Heart left ventricle (tissue), 16 donors: Measurements from ENCODE around the gene PFKP. TPM values are rescaled to one million over a fixed set of nuclear protein-coding genes. Genes with fewer than 3 reads are reported as not detected.

Experiments used
- ATAC-seq, 4 donors: fragments of 200-7000 bp; cut with Tn5 transposase; one replicate each; pipeline ENCODE4 v1.9.1; 2020 to 2022; ENCODE audit warnings: moderate library complexity in 4 of 4, mild to moderate bottlenecking in 3 of 4, moderate number of reproducible peaks in 1 of 4
- DNase-seq, 5 donors: peaks; one replicate each; pipeline ENCODE4 v3.0.0-alpha.2; 2020
- H3K27ac ChIP-seq, 12 donors: fragments of 200-600 bp; sonication (generic) in 4 of 12; one replicate each; pipeline versions ENCODE4 v1.5.0 to v1.8.0; 2016 to 2022; ENCODE audit warnings: mild to moderate bottlenecking in 2 of 12
- H3K27me3 ChIP-seq, 9 donors: fragments of 200-600 bp; sonication (generic) in 2 of 9; one replicate each; pipeline versions ENCODE4 v1.5.1 to v1.8.0; 2016 to 2022; ENCODE audit warnings: mild to moderate bottlenecking in 3 of 9
- H3K36me3 ChIP-seq, 9 donors: fragments of 200-600 bp; sonication (generic) in 2 of 9; one replicate each; pipeline versions ENCODE4 v1.5.0 to v1.8.0; 2018 to 2022; ENCODE audit warnings: mild to moderate bottlenecking in 2 of 9
- H3K4me1 ChIP-seq, 12 donors: fragments of 200-600 bp; sonication (generic) in 4 of 12; one replicate each; pipeline versions ENCODE4 v1.5.0 to v1.8.0; 2016 to 2022; ENCODE audit warnings: mild to moderate bottlenecking in 3 of 12
- H3K4me3 ChIP-seq, 12 donors: fragments of 200-600 bp; sonication (generic) in 4 of 12; one replicate each; pipeline versions ENCODE4 v1.5.0 to v1.8.0; 2017 to 2022; ENCODE audit warnings: mild to moderate bottlenecking in 9 of 12, moderate library complexity in 4 of 12
- H3K9me3 ChIP-seq, 12 donors: fragments of 200-600 bp; sonication (generic) in 4 of 12; one replicate each; pipeline versions ENCODE4 v1.5.0 to v1.8.0; 2016 to 2022; ENCODE audit warnings: mild to moderate bottlenecking in 1 of 12
- POLR2A ChIP-seq, 2 donors: fragments of 450-650 bp; IDR thresholded peaks; one replicate each; pipeline ENCODE4 v1.6.1; 2017; ENCODE audit warnings: antibody characterized with exemption in 2 of 2, mild to moderate bottlenecking in 2 of 2, moderate library complexity in 2 of 2
- WGBS, 4 donors: extraction: QIAGEN DNeasy Blood & Tissue Kit in 2 of 4; methylation state at CpG; one replicate each; pipeline versions ENCODE4 v1.1.5 to v1.1.7; 2013 to 2018; 5-methylcytosine and 5-hydroxymethylcytosine counted together
- intact Hi-C, 10 donors: fragments of 100-400 bp; cut with DNase I; formaldehyde crosslinking; loops; one replicate each; pipeline versions ENCODE4 v1.11.1 to v1.14.2; 2022
- polyA plus RNA-seq, 2 donors: library from polyadenylated mRNA; stranded (reverse); fragments of 200-250 nt; gene quantifications; one replicate each; pipeline ENCODE4 v1.2.3, GENCODE V29; 2013
- total RNA-seq, 9 donors: library from RNA; depleted of rRNA in 2 of 9; stranded (reverse); fragments of >200 nt in 2 of 9; fragmentation: NEBNext Ultra II Directional in 3 of 9; extraction: Animal tissue kit (Norgen Biotek cat#: 25700) in 3 of 9; gene quantifications; one replicate each; pipeline versions ENCODE4 v1.1.0 to v1.2.4, GENCODE V29; 2016 to 2023
- TF ChIP-seq, protein P1 (sequence below), 12 donors: fragments of 200-600 bp; sonication (generic) in 4 of 12; IDR thresholded peaks; one replicate each; pipeline versions ENCODE4 v1.5.0 to v1.8.0; 2018 to 2022; ENCODE audit warnings: antibody characterized with exemption in 12 of 12, mild to moderate bottlenecking in 5 of 12
- donor health status: ischemic (EF 13 %, LVEDD 7.1; RV severe dilation, severe dysfunction).
- donor health status: healthy with polysubstance abuse.
- donor health status: DM: no; HTN: yes; CAD: no.
- donor health status: DM: no; HTN: no; CAD: no.
- donor health status: ischemic (EF 25% LVEDD 6.9; RV normal size, moderate dysfunction).
- donor health status: ischemic (EF 25% LVEDD 5.7; RV mildly dilated, moderate dysfunction).
- donor health status: healthy.
- donor health status: DM: yes; HTN: yes; CAD: no.
- donor health status: ischemic (EF 35%, LVEDD 5.7; RV mildly dilated, moderate dysfunction).
- donor health status: nonischemic (EF 11% LVEDD 7.7; RV severe dilation, severe dysfunction).
- donor health status: DM: yes; HTN: yes; CAD: no.
- donor health status: PGD.
- donor health status: ischemic (EF 29% LVEDD 5.4; RV normal size, mild dysfunction).
- donor health status: nonischemic (EF 23%, LVEDD 6.1; RV moderate dilation, normal function).

Gene PFKP
- total and polyA plus RNA-seq, 11 donors, result 68.0 to 318 (median 183) TPM

DNA sequence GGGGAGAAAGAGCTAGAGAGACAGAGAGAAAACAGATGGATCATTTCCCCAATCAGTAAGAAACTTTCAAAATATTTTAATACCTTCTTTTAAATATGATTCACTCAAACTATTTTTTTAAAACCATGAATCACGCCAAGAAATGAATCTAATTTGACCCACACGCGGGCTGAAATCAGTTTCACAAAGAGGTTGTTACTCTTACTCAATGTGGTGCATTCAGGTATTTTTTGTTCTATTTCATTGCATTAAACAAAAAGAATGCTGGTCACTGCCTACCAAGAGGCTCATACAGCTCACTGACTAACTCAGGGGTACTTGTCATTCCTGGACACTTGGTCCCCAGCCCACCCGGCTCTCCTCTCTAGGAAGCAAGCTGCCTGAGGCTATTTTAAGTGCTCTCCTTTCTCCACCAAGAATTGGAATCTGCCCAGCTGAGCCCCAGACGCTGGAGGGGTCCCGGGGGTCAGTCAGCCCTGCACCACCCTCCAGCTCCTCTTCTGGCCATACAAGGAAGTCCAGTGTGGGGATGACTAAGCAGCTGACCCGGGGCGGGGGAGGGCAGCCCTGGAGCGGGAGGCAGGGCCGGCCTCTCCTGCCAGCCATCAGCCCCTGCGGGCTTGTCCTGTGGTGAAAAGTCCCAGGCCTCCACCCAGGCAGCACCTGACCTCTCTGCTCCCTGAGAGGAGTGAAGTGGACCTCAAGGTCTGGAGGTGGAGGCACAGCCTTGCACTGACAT, 21.7 kb upstream of the PFKP start:
- no peak for TF ChIP-seq POLR2A (IDR thresholded peaks at IDR 0.05)
- TF ChIP-seq, protein P1, sequence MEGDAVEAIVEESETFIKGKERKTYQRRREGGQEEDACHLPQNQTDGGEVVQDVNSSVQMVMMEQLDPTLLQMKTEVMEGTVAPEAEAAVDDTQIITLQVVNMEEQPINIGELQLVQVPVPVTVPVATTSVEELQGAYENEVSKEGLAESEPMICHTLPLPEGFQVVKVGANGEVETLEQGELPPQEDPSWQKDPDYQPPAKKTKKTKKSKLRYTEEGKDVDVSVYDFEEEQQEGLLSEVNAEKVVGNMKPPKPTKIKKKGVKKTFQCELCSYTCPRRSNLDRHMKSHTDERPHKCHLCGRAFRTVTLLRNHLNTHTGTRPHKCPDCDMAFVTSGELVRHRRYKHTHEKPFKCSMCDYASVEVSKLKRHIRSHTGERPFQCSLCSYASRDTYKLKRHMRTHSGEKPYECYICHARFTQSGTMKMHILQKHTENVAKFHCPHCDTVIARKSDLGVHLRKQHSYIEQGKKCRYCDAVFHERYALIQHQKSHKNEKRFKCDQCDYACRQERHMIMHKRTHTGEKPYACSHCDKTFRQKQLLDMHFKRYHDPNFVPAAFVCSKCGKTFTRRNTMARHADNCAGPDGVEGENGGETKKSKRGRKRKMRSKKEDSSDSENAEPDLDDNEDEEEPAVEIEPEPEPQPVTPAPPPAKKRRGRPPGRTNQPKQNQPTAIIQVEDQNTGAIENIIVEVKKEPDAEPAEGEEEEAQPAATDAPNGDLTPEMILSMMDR (IDR thresholded peaks at IDR 0.05), result peak in 4 of 12 donors; percentile 8 to 36 (median 33)

DNA sequence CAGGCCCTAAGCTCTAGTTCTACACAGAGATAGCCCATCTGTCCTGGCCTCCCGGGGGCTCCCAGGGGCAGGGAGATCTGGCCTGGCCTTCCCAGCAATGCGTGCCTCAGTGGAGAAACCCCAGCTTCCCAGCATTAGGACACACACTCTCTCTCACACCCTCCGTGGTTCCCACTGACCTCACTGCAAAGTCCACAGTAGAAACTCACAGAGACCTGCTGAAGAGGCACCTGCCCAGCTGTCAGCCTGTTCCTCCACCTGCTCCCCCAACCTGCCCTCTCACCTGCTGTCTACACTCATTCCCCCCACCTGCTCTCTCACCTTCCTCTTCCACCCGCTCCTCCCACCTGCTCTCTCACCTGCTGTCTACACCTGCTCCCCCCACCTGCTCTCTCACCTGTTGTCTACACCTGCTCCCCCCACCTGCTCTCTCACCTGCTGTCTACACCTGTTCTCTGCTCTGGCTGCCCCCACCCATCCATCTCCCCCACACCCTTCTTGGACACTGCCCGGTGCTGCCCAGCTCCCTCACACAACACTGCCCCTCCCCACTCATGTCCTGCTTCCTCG, 21.1 kb upstream of the PFKP start:
- Histone ChIP-seq H3K4me3 (no peak overlapping the region), H3K36me3 (no peaks in the 10 kb centered on the region), H3K27ac (peak overlapping the region in 10 of 12 donors; percentile 23 to 87 (median 70)), H3K4me1 (peaks cover 0 to 20% (median 10%) of the 10 kb centered on the region in 12 donors), H3K27me3 (no peaks in the 10 kb centered on the region), H3K9me3 (no peaks in the 10 kb centered on the region)
- peak in 1 of 4 donors; percentile 3 for ATAC-seq
- TF ChIP-seq, protein P1 (IDR thresholded peaks at IDR 0.05), result no peak
- TF ChIP-seq POLR2A (IDR thresholded peaks at IDR 0.05), result no peak
- DNase-seq, result no peak
- WGBS, 4 donors, result 55 to 63% (median 57%) methylated on average over 6 of the region's 6 CpGs
- intact Hi-C loops, result loop anchor here in 1 of 10 donors (10.0 kb wide), 1 partner anchor 1621 kb away; no protein-coding TSS in a partner anchor

More for the DNA sequence above, 21.7 kb upstream of the PFKP start:
- Histone ChIP-seq H3K4me3 (no peak overlapping the region), H3K36me3 (no peaks in the 10 kb centered on the region), H3K27me3 (no peaks in the 10 kb centered on the region), H3K9me3 (no peaks in the 10 kb centered on the region), H3K27ac (peak overlapping the region in 11 of 12 donors; percentile 23 to 87 (median 70)), H3K4me1 (peaks cover 0 to 20% (median 10%) of the 10 kb centered on the region in 12 donors)
- 21 to 34% (median 24%) methylated on average over 6 to 11 of the region's 11 CpGs for WGBS, 4 donors
- peak; percentile 61 to 93 (median 86) for ATAC-seq
- peak; percentile 63 to 82 (median 74) for DNase-seq
- intact Hi-C loops, result loop anchor here in 2 of 10 donors (2.0 to 10.0 kb wide), 2 partner anchors 117 to 1621 kb away; no protein-coding TSS in a partner anchor

GRCh38 chr10:3046981-3047547, 20.3 kb upstream of the PFKP start:
- Histone ChIP-seq H3K36me3 (no peaks in the 10 kb centered on the region), H3K4me1 (peaks cover 0 to 20% (median 10%) of the 10 kb centered on the region in 12 donors), H3K4me3 (no peak overlapping the region), H3K27ac (peak overlapping the region in 2 of 12 donors; percentile 9 to 71), H3K9me3 (no peaks in the 10 kb centered on the region), H3K27me3 (no peaks in the 10 kb centered on the region)
- TF ChIP-seq, protein P1 (IDR thresholded peaks at IDR 0.05), result no peak
- no peak for TF ChIP-seq POLR2A (IDR thresholded peaks at IDR 0.05)
- 58 to 72% (median 69%) methylated on average over 8 of the region's 8 CpGs for WGBS, 4 donors
- ATAC-seq (no peak), DNase-seq (no peak)
- intact Hi-C loops, result loop anchor here in 1 of 10 donors (10.0 kb wide), 1 partner anchor 1622 kb away; no protein-coding TSS in a partner anchor

DNA sequence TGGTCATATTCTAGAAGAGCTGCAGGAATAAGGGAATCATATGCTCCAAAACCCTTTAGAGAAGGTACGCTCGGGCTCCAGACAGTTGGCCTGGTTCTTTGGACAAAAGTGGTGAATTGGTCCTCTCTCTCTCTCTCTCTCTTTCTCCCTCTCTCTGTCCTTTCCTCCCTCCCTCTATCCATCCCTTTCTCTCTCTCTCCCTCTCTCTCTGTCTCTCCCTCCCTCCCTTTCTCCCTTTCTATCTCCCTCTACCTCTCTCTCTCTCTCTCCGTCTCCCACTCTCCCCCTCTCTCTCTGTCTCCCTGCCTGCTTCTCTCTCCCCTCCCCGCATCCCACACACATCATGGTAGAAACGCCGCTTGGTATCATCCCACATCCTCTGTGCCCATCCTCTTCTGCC, 19.8 kb upstream of the PFKP start:
- Histone ChIP-seq H3K27ac (peak overlapping the region in 2 of 12 donors; percentile 9 to 58), H3K4me3 (no peak overlapping the region), H3K9me3 (no peaks in the 10 kb centered on the region), H3K4me1 (peaks cover 0 to 20% (median 10%) of the 10 kb centered on the region in 12 donors), H3K36me3 (no peaks in the 10 kb centered on the region), H3K27me3 (no peaks in the 10 kb centered on the region)
- ATAC-seq (no peak), DNase-seq (no peak)
- intact Hi-C loops, result loop anchor here in 1 of 10 donors (10.0 kb wide), 1 partner anchor 1623 kb away; no protein-coding TSS in a partner anchor
- TF ChIP-seq, protein P1 (IDR thresholded peaks at IDR 0.05), result no peak
- TF ChIP-seq POLR2A (IDR thresholded peaks at IDR 0.05), result no peak
- 84 to 88% (median 86%) methylated on average over 6 of the region's 6 CpGs for WGBS, 4 donors
